GM23338 (cell line): ENCODE data around the gene HS6ST3. TPM values are rescaled to one million over a fixed set of nuclear protein-coding genes. Genes with fewer than 3 reads are reported as not detected.

ENCODE experiments used
- ATAC-seq: fragments of 200-7000 bp; cut with Tn5 transposase; 3 replicates; pipeline ENCODE4 v1.9.1; 2020
- DNase-seq: peaks from one replicate; pipeline ENCODE4 v3.0.0-alpha.2; 2015; ENCODE audit warnings: low spot score
- H2AFZ ChIP-seq: fragments of 200-600 bp; sonication (generic); 2 replicates; pipeline ENCODE4 v1.8.0; 2016; ENCODE audit warnings: antibody characterized with exemption, mild to moderate bottlenecking, moderate library complexity
- H3F3A ChIP-seq: fragments of 200-600 bp; sonication (generic); replicated peaks from 2 replicates; pipeline ENCODE4 v1.8.0; 2017; ENCODE audit warnings: antibody characterized with exemption, mixed run types, low read depth
- H3K27ac ChIP-seq: fragments of 200-600 bp; sonication (generic); 2 replicates; pipeline ENCODE4 v1.6.1; 2016; ENCODE audit warnings: low read depth
- H3K27me3 ChIP-seq: fragments of 200-600 bp; sonication (generic); 2 replicates; pipeline ENCODE4 v1.8.0; 2016; ENCODE audit warnings: mild to moderate bottlenecking, mixed run types, moderate library complexity; ENCODE audit not compliant: insufficient read depth
- H3K36me3 ChIP-seq: fragments of 200-600 bp; sonication (generic); 2 replicates; pipeline ENCODE4 v1.8.0; 2016; ENCODE audit warnings: mild to moderate bottlenecking; ENCODE audit not compliant: insufficient read depth
- H3K4me1 ChIP-seq: fragments of 200-600 bp; sonication (generic); 2 replicates; pipeline ENCODE4 v1.8.0; 2016; ENCODE audit warnings: mild to moderate bottlenecking, moderate library complexity; ENCODE audit not compliant: insufficient read depth
- H3K4me2 ChIP-seq: fragments of 200-600 bp; sonication (generic); 2 replicates; pipeline ENCODE4 v1.7.1; 2017; ENCODE audit warnings: mixed run types
- H3K4me3 ChIP-seq: fragments of 200-600 bp; sonication (generic); 2 replicates; pipeline ENCODE4 v1.6.1; 2016; ENCODE audit warnings: mixed run types
- H3K79me2 ChIP-seq: fragments of 200-600 bp; sonication (generic); replicated peaks from 2 replicates; pipeline ENCODE4 v1.8.0; 2017; ENCODE audit warnings: mild to moderate bottlenecking; ENCODE audit not compliant: insufficient read depth
- H3K9me2 ChIP-seq: fragments of 200-600 bp; sonication (generic); 2 replicates; pipeline ENCODE4 v1.8.0; 2017; ENCODE audit not compliant: insufficient read depth
- H4K20me1 ChIP-seq: fragments of 200-600 bp; sonication (generic); replicated peaks from 2 replicates; pipeline ENCODE4 v1.8.0; 2017; ENCODE audit warnings: mild to moderate bottlenecking; ENCODE audit not compliant: insufficient read depth
- H3K27ac Mint-ChIP-seq: 2 replicates; pipeline ENCODE4 v1.8.0; 2020; ENCODE audit warnings: inconsistent platforms, mild to moderate bottlenecking, moderate library complexity, mixed read lengths
- H3K27me3 Mint-ChIP-seq: 3 replicates; pipeline ENCODE4 v1.8.0; 2022; ENCODE audit warnings: low read depth, mild to moderate bottlenecking, moderate library complexity, mixed read lengths, inconsistent platforms; ENCODE audit not compliant: insufficient read depth, poor library complexity
- H3K36me3 Mint-ChIP-seq: 3 replicates; pipeline ENCODE4 v1.8.0; 2021; ENCODE audit warnings: low read depth, mild to moderate bottlenecking, inconsistent platforms, moderate library complexity, mixed read lengths
- H3K4me1 Mint-ChIP-seq: 3 replicates; pipeline ENCODE4 v1.8.0; 2020; ENCODE audit warnings: mild to moderate bottlenecking, inconsistent platforms, mixed read lengths
- H3K4me3 Mint-ChIP-seq: 3 replicates; pipeline ENCODE4 v1.8.0; 2021; ENCODE audit warnings: moderate library complexity, mild to moderate bottlenecking, inconsistent platforms, mixed read lengths
- H3K9me3 Mint-ChIP-seq: 3 replicates; pipeline ENCODE4 v1.8.0; 2020; ENCODE audit warnings: moderate library complexity, mild to moderate bottlenecking, inconsistent platforms, mixed read lengths
- EZH2 ChIP-seq: fragments of 200-600 bp; sonication (generic); IDR thresholded peaks from one replicate; pipeline ENCODE4 v1.8.0; 2017; ENCODE audit warnings: antibody characterized with exemption, mild to moderate bottlenecking, low read depth; ENCODE audit not compliant: unreplicated experiment
- REST ChIP-seq: IDR thresholded peaks from one replicate; pipeline ENCODE4 v1.6.1; 2018; ENCODE audit warnings: antibody characterized with exemption; ENCODE audit not compliant: unreplicated experiment
- STAT1 ChIP-seq: IDR thresholded peaks from one replicate; pipeline ENCODE4 v1.6.1; 2016; ENCODE audit warnings: antibody characterized with exemption; ENCODE audit not compliant: unreplicated experiment
- ZNF331 ChIP-seq: fragments of 250-450 bp; sonication (Bioruptor Pico); IDR thresholded peaks from 2 replicates; pipeline ENCODE4 v1.5.0; 2020; ENCODE audit warnings: low read depth, mild to moderate bottlenecking, moderate library complexity
- ZNF462 ChIP-seq: fragments of 250-450 bp; sonication (Bioruptor Pico); IDR thresholded peaks from 2 replicates; pipeline ENCODE4 v1.5.0; 2020; ENCODE audit warnings: mild to moderate bottlenecking, moderate library complexity
- polyA plus RNA-seq: library from polyadenylated mRNA; unstranded; fragments of >200 nt; fragmentation: Nextera tagmentation; extraction: Ambion mirVana; gene quantifications from 2 replicates; pipeline ENCODE4 v1.2.1, GENCODE V29; 2016
- total RNA-seq: library from RNA; depleted of rRNA; stranded (reverse); fragments of >200 nt; shearing (Covaris generic); gene quantifications from 2 replicates; pipeline ENCODE4 v1.2.3, GENCODE V29; 2014
- TF ChIP-seq, protein P1 (sequence below): IDR thresholded peaks from 2 replicates; pipeline ENCODE4 v1.6.1; 2016; ENCODE audit warnings: antibody characterized with exemption

HS6ST3 gene
- total and polyA plus RNA-seq, 2 experiments from 2014 or later = 0.52 to 0.80 TPM

DNA sequence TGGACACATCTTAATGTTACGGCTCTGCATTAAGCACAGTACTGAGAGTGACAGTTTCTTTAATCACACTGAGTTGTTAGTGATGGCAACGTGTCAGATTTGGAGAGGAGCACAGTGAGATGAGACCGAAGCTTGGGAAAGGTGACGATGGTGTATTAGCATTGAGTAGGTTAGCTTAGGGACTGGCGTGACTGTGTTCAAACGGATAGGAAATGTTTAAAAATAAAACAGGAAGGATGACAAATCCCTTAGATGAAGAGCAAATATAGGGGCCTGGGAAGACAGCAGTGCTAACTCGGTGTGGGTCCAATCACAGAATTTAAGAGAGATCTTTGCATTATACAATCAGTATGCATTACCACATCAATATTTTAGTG lies 384.3 kb downstream of the HS6ST3 start (continued):
- no peak for TF ChIP-seq ZNF462 (CRISPR knock-in tag)
- no peak for TF ChIP-seq STAT1

DNA sequence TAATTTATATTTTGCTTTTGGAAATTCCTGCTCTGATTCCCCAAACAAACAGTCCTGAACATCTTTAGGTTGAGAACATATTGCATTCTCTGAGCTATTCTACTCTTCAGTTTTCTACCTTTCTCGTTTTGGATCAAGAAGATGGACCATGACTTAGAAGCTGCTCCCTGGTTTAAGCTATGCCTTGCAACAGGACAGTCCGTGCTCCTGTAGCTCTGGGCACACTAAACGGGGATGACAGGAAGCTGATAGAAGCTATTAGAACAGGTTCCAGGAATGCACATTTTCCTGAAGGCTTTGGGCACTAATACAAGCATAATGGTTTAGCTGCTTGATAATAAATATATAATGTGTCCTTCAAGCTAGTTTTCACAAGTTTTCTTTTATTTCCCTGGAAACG lies 385.2 kb downstream of the HS6ST3 start:
- H2AFZ ChIP-seq = no peak overlapping the region
- H3K36me3 ChIP-seq = no peaks in the 10 kb centered on the region
- no peaks in the 10 kb centered on the region for H3K79me2 ChIP-seq
- Mint-ChIP-seq H3K27ac (peak overlapping the region; percentile 15; the same call in 1 of the 2 replicates), H3K27me3 (peaks cover 4% of the 10 kb centered on the region), H3K4me1 (peaks cover 18% of the 10 kb centered on the region), H3K9me3 (peaks cover 5% of the 10 kb centered on the region; the same call in 2 of the 3 replicates), H3K36me3 (peaks cover 3% of the 10 kb centered on the region; the same call in 1 of the 3 replicates), H3K4me3 (no peak overlapping the region)
- DNase-seq (no peak), ATAC-seq (no peak)
- peaks cover 12% of the 10 kb centered on the region for H3K9me2 ChIP-seq
- no peaks in the 10 kb centered on the region for H3F3A ChIP-seq
- H3K4me2 ChIP-seq = no peak overlapping the region
- no peak overlapping the region for H3K4me3 ChIP-seq
- no peak overlapping the region for H3K27ac ChIP-seq
- H3K27me3 ChIP-seq = no peaks in the 10 kb centered on the region
- TF ChIP-seq EZH2 (no peak), ZNF331 (CRISPR knock-in tag) (no peak), REST (no peak), STAT1 (no peak)
- TF ChIP-seq, protein P1, sequence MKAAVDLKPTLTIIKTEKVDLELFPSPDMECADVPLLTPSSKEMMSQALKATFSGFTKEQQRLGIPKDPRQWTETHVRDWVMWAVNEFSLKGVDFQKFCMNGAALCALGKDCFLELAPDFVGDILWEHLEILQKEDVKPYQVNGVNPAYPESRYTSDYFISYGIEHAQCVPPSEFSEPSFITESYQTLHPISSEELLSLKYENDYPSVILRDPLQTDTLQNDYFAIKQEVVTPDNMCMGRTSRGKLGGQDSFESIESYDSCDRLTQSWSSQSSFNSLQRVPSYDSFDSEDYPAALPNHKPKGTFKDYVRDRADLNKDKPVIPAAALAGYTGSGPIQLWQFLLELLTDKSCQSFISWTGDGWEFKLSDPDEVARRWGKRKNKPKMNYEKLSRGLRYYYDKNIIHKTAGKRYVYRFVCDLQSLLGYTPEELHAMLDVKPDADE = no peak
- no peaks in the 10 kb centered on the region for H4K20me1 ChIP-seq
- peaks cover 8% of the 10 kb centered on the region; the same call in 1 of the 2 replicates for H3K4me1 ChIP-seq
